HG03025 (cell line): ENCODE measurements around the gene ILRUN.
"Not testable (repeated sequence)": the region's sequence is repeated elsewhere in the genome, so short reads cannot be mapped to it uniquely, and the experiment has no call there.

Experiments used
- ATAC-seq: cut with Tn5 transposase; IDR thresholded peaks from one replicate; pipeline ENCODE4 v1.9.1; 2021; ENCODE audit warnings: mild to moderate bottlenecking, moderate library complexity; ENCODE audit not compliant: unreplicated experiment, low FRiP score

ILRUN gene

GRCh38 chr6:34696739-34697543 is at the start of gene ILRUN:
ILRUN (minus strand) TSS chr6:34696767; CDS start chr6:34696603, 164 bp downstream.
- peak; percentile 76 for ATAC-seq

GRCh38 chr6:34745277-34746103 is 48.9 kb upstream of the ILRUN start:
- no peak for ATAC-seq

- not testable (repeated sequence) for ATAC-seq
These were observed 47.7 kb upstream of the ILRUN start for GRCh38 chr6:34744294-34744647.

- ATAC-seq, result no peak
These were observed 47.2 kb upstream of the ILRUN start for GRCh38 chr6:34743625-34744293.

DNA sequence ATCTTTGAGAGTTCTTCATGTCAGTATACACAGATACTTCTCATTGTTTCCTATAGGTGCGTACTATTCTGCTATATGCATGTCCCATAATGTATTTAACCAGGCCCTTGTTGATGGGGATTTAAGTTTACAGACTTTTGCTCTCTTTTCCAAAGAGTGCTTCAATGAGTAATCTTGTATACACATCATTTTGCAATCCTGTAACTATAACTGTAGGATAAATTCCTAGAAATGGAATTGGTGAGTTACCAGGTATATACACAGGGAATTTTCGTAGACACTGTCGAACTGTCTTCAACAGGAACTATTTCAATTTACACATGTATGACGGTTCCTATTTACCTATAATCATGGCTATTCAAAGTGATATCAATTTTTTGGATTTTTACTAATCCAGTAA is 45.5 kb upstream of the ILRUN start:
- ATAC-seq, result no peak

DNA sequence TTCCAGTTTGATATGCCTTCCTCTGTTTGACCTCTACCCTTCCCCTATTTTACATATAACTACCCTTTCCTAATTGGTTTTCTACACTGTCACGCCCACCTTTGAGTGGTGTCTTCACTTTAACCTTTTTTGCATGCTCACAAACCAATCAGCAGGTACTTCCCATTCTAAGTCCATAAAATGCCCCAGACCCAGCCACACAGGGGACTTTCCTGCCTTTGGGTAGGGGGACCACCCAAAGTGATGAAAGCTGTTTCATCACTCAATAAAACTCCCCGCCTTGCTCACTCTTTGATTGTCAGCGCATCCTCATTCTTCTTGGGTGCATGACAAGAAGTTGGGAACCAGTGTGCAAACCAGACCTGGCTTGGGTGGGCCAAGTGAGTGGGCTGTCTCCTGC is 40.3 kb upstream of the ILRUN start:
- ATAC-seq, result no peak

GRCh38 chr6:34731393-34732060 is 35.0 kb upstream of the ILRUN start:
- ATAC-seq, result no peak

- no peak for ATAC-seq
These were observed 33.3 kb upstream of the ILRUN start for GRCh38 chr6:34729631-34730470.

- no peak for ATAC-seq
These were observed 29.5 kb upstream of the ILRUN start for GRCh38 chr6:34726055-34726454.

DNA sequence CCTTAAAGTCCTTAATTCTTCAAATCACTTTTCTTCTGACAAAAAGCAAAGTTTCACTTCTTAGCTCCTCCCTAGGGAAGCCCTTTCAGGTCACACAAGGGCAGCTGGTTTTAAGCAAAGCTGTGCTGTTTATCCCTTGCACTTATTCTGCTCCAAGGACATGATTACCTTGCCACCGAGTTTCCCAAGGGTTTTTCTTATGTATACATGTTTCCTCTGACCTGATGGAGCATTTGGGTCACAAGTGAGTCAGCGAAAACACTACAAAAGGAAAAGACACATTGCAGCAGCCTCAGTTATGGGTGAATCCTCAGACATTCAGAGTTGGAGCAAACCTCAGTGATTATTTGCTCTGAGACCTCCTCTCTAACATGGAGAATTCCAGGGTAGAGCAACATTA is 26.6 kb upstream of the ILRUN start:
- no peak for ATAC-seq

DNA sequence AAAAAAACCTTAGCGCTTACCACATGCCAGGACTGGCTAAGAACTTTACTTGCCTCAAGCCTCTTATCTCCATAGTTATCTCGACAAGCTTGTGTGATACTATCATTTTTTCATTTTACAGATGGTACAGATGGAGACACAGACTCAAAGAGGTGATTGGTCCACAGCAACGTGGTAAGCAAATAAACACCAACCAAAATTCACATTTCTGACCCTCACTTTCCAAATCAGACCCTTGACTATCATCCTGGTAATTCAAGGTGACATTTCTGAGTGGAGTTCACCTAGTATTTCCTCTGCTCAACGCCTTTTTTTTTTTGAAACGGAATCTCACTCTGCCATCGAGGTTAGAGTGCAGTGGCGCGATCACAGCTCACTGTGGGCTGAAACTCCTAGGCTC is 25.9 kb upstream of the ILRUN start:
- ATAC-seq, result no peak

DNA sequence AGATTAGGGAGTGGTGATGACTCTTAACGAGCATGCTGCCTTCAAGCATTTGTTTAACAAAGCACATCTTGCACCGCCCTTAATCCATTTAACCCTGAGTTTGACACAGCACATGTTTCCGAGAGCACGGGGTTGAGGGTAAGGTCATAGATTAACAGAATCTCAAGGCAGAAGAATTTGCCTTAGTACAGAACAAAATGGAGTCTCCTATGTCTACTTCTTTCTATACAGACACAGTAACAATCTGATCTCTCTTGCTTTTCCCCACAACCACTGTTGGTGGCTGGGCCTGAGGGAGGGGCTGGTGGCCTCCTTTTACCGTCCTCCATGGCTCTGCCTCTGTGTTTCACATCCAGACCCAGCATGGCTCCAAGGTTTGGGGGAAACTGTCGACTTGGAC is 23.6 kb upstream of the ILRUN start:
- ATAC-seq, result not testable (repeated sequence)

- not testable (repeated sequence) for ATAC-seq
These were observed 23.1 kb upstream of the ILRUN start for GRCh38 chr6:34719646-34720045.

- no peak for ATAC-seq
These were observed 22.4 kb upstream of the ILRUN start for GRCh38 chr6:34718976-34719375.

GRCh38 chr6:34717466-34717865 is 20.9 kb upstream of the ILRUN start:
- ATAC-seq, result no peak

GRCh38 chr6:34714663-34715062 is 18.1 kb upstream of the ILRUN start:
- ATAC-seq, result no peak

DNA sequence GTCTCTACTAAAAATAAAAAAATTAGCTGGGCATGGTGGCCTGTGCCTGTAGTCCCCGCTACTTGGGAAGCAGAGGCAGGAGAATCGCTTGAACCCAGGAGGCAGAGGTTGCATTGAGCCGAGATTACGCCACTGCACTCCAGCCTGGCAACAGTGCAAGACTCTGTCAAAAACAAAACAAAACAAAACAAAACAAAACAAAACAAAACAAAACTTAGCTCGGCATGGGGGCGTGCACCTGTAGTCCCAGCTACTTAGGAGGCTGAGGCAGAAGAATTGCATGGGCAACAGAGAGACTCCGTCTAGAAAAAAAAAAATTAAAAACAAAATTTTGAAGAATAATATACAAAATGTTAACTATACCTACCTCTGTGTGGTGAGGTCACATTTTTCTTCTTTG is 16.3 kb upstream of the ILRUN start:
- ATAC-seq, result not testable (repeated sequence)

DNA sequence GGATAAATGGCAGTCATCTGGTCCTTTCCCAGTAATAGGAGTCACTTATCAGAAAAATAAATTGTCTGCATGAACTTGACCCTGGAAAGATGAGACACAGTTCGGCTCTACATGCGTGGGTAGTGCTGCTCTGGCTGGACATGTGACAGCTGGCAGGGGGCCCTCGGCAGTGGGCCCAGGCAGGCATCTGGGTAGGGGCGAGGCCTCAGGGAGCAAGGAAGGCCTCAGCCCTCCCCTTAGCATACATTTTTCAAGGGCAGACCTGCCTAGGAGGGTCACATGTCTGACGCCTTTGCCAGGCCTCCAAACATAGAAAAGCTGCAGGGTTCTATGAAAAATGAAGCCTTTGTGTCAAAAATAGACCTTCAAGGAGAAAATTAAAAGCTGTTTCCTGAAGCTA is 12.8 kb upstream of the ILRUN start:
- no peak for ATAC-seq

GRCh38 chr6:34705241-34705640 is 8.7 kb upstream of the ILRUN start:
- no peak for ATAC-seq

- ATAC-seq, result no peak
These were observed 4.6 kb upstream of the ILRUN start for GRCh38 chr6:34701199-34701598.
